Panc1 (cell line): ENCODE measurements around the gene KRT35. TPM values are rescaled to one million over a fixed set of nuclear protein-coding genes. Genes with fewer than 3 reads are reported as not detected.
A peak's percentile ranks its signal among the peaks of the same experiment; 100 is the strongest.

ENCODE experiments used
- ATAC-seq: fragments of 200-7000 bp; cut with Tn5 transposase; 2 replicates; pipeline ENCODE4 v1.9.1; 2020; ENCODE audit warnings: mild to moderate bottlenecking, moderate library complexity
- BruUV-seq: library from RNA; stranded (reverse); fragments of 400-500 nt; replicated peaks from 2 replicates; lab custom pipeline; 2021; lab: Mats Ljungman, UMichigan
- CTCF ChIA-PET: fragments of 300-600 bp; sonication (Branson Sonifier 250); formaldehyde crosslinking; loops from one replicate; lab custom pipeline; 2022; ENCODE audit warnings: antibody characterized with exemption; lab: Charles Lee
- POLR2A ChIA-PET: fragments of 300-600 bp; sonication (Branson Sonifier 250); formaldehyde crosslinking; loops from one replicate; lab custom pipeline; 2022; ENCODE audit warnings: antibody characterized with exemption; lab: Charles Lee
- DNase-seq: peaks from one replicate; pipeline ENCODE4 v3.0.0-alpha.2; 2010; ENCODE audit warnings: low read depth, low spot score
- H3K27ac ChIP-seq: 2 replicates; pipeline ENCODE4 v1.5.1; 2011; ENCODE audit warnings: mild to moderate bottlenecking, low read length, inconsistent platforms
- H3K27me3 ChIP-seq: fragments of 200-500 bp; sonication (Bioruptor generic); 2 replicates; pipeline ENCODE4 v1.6.0; 2014; ENCODE audit warnings: low read length, inconsistent platforms; ENCODE audit not compliant: control insufficient read depth, insufficient read depth
- H3K36me3 ChIP-seq: fragments of 200-500 bp; sonication (Bioruptor generic); 2 replicates; pipeline ENCODE4 v1.5.1; 2014; ENCODE audit warnings: inconsistent platforms, mild to moderate bottlenecking, low read length, moderate library complexity; ENCODE audit not compliant: control insufficient read depth, insufficient read depth
- H3K4me1 ChIP-seq: 2 replicates; pipeline ENCODE4 v1.5.1; 2011; ENCODE audit warnings: inconsistent platforms, mild to moderate bottlenecking, low read length, moderate library complexity; ENCODE audit not compliant: control insufficient read depth, insufficient read depth
- H3K4me3 ChIP-seq, 2 experiments: 2 replicates each; pipeline ENCODE4 v1.5.1; 2011 to 2012; ENCODE audit warnings: low read depth in 2 of 2, low read length in 2 of 2, mild to moderate bottlenecking in 2 of 2, inconsistent platforms in 1 of 2, moderate library complexity in 1 of 2
- H3K9me3 ChIP-seq: fragments of 200-500 bp; sonication (Bioruptor generic); 2 replicates; pipeline ENCODE4 v1.5.1; 2014; ENCODE audit warnings: low read depth, mild to moderate bottlenecking, inconsistent platforms, low read length, moderate library complexity; ENCODE audit not compliant: control insufficient read depth, insufficient read depth
- CTCF ChIP-seq: fragments of 450-650 bp; IDR thresholded peaks from 2 replicates; pipeline ENCODE4 v1.5.1; 2017; ENCODE audit warnings: mild to moderate bottlenecking
- POLR2AphosphoS5 ChIP-seq: IDR thresholded peaks from 2 replicates; pipeline ENCODE4 v1.6.1; 2012; ENCODE audit warnings: mild to moderate bottlenecking, low read depth, low read length, moderate library complexity
- REST ChIP-seq, 2 experiments: IDR thresholded peaks; 2 replicates each; pipeline ENCODE4 v1.6.1; 2011 to 2012; ENCODE audit warnings: low read depth in 2 of 2, control low read depth in 1 of 2, low read length in 1 of 2, mild to moderate bottlenecking in 1 of 2, moderate library complexity in 1 of 2; ENCODE audit not compliant: insufficient read depth in 1 of 2
- SIN3A ChIP-seq: IDR thresholded peaks from 2 replicates; pipeline ENCODE4 v1.6.1; 2012; ENCODE audit warnings: low read depth, mild to moderate bottlenecking, low read length, moderate library complexity, borderline replicate concordance; ENCODE audit not compliant: insufficient read depth
- TCF7L2 ChIP-seq: IDR thresholded peaks from 2 replicates; pipeline ENCODE4 v1.6.1; 2011; ENCODE audit warnings: mild to moderate bottlenecking, low read depth, low read length, inconsistent platforms
- in situ Hi-C: cut with HindIII; loops from 2 replicates; pipeline ENCODE4 v1.10.0; 2016; ENCODE audit warnings: low sequenced_read_pairs, low pct_unique_long_range_greater_than_20kb
- intact Hi-C: fragments of 100-400 bp; cut with micrococcal nuclease; formaldehyde crosslinking; loops from one replicate; pipeline ENCODE4 v1.10.0; 2022; ENCODE audit not compliant: unreplicated experiment
- total RNA-seq: library from RNA; stranded (reverse); gene quantifications from one replicate; pipeline ENCODE4 v1.2.1, GENCODE V29; 2021; ENCODE audit not compliant: unreplicated experiment

KRT35 gene
- total RNA-seq, 1 experiment from 2014 or later, result not detected

GRCh38 chr17:41527063-41528023, 46.4 kb upstream of the KRT35 start:
- POLR2A ChIA-PET, result interaction anchor here (0.7 to 1.9 kb wide), 3 partner anchors 15 to 22 kb away, joined by 5 to 12 read pairs (median 10); no protein-coding TSS in a partner anchor
- Histone ChIP-seq H3K9me3 (no peaks in the 10 kb centered on the region), H3K27ac (peak overlapping the region; percentile 96), H3K4me1 (peaks cover 71% of the 10 kb centered on the region), H3K4me3 (peak overlapping the region; percentile 66 to 84), H3K36me3 (peaks cover 8% of the 10 kb centered on the region), H3K27me3 (no peaks in the 10 kb centered on the region)
- ATAC-seq (peak; percentile 14), DNase-seq (no peak)
- intact Hi-C loops (loop anchor here (10.0 kb wide), 1 partner anchor 623 kb away; no protein-coding TSS in a partner anchor), in situ Hi-C loops (loop anchor here (25.0 kb wide), 1 partner anchor 110 kb away; no protein-coding TSS in a partner anchor)
- TF ChIP-seq SIN3A, result 0 out of 2 replicates have a peak, but pooled peaks have one; percentile 75
- TF ChIP-seq POLR2AphosphoS5, result no peak
- no peak for TF ChIP-seq TCF7L2
- no peak for TF ChIP-seq CTCF
- no peak for TF ChIP-seq REST (IDR thresholded peaks at IDR 0.05; ENCODE audit: insufficient read depth in 1 of 2, low read depth in 2 of 2, low read length in 1 of 2)
- BruUV-seq, result no TSS peak
- CTCF ChIA-PET, result interaction anchor here (1.5 to 4.0 kb wide), 2 partner anchors 21 to 121 kb away, joined by 4 to 42 read pairs; no protein-coding TSS in a partner anchor

GRCh38 chr17:41524261-41524660, 43.3 kb upstream of the KRT35 start:
- POLR2A ChIA-PET, result interaction anchor here (0.6 to 2.9 kb wide), 2 partner anchors 13 to 24 kb away, joined by 12 to 15 read pairs; no protein-coding TSS in a partner anchor
- no TSS peak for BruUV-seq
- TF ChIP-seq CTCF, result no peak
- no peak for TF ChIP-seq POLR2AphosphoS5
- CTCF ChIA-PET, result interaction anchor here (0.6 to 6.0 kb wide), 3 partner anchors 24 to 1217 kb away, joined by 3 to 46 read pairs (median 3); no protein-coding TSS in a partner anchor
- Histone ChIP-seq H3K36me3 (peaks cover 8% of the 10 kb centered on the region), H3K9me3 (no peaks in the 10 kb centered on the region), H3K27me3 (no peaks in the 10 kb centered on the region), H3K4me3 (peak overlapping the region; percentile 66 to 84), H3K27ac (peak overlapping the region; percentile 96), H3K4me1 (peaks cover 71% of the 10 kb centered on the region)
- in situ Hi-C loops, result no loop called here
- DNase-seq, result no peak
- ATAC-seq, result no peak
- intact Hi-C loops, result loop anchor here (10.0 kb wide), 1 partner anchor 619 kb away; no protein-coding TSS in a partner anchor
